BE2C (cell line): ENCODE data around the gene SLC39A13.

Experiments
- DNase-seq: peaks from one replicate; pipeline ENCODE4 v3.0.0-alpha.2; 2020
- H3K27me3 ChIP-seq: fragments of 250-450 bp; sonication (Bioruptor Pico); 2 replicates; pipeline ENCODE4 v1.5.1; 2020; ENCODE audit warnings: mild to moderate bottlenecking
- H3K36me3 ChIP-seq: fragments of 250-450 bp; sonication (Bioruptor Pico); 2 replicates; pipeline ENCODE4 v1.5.1; 2020; ENCODE audit warnings: mild to moderate bottlenecking
- H3K4me1 ChIP-seq: fragments of 250-450 bp; sonication (Bioruptor Pico); 2 replicates; pipeline ENCODE4 v1.5.1; 2020
- H3K4me3 ChIP-seq: 2 replicates; pipeline ENCODE4 v1.5.1; 2011; ENCODE audit warnings: low read depth, low read length
- H3K9me3 ChIP-seq: fragments of 250-450 bp; sonication (Bioruptor Pico); 2 replicates; pipeline ENCODE4 v1.5.1; 2020
- TF ChIP-seq, protein P1 (sequence below): IDR thresholded peaks from 2 replicates; pipeline ENCODE4 v1.5.1; 2012; ENCODE audit warnings: mild to moderate bottlenecking, low read depth, low read length

SLC39A13 gene

DNA sequence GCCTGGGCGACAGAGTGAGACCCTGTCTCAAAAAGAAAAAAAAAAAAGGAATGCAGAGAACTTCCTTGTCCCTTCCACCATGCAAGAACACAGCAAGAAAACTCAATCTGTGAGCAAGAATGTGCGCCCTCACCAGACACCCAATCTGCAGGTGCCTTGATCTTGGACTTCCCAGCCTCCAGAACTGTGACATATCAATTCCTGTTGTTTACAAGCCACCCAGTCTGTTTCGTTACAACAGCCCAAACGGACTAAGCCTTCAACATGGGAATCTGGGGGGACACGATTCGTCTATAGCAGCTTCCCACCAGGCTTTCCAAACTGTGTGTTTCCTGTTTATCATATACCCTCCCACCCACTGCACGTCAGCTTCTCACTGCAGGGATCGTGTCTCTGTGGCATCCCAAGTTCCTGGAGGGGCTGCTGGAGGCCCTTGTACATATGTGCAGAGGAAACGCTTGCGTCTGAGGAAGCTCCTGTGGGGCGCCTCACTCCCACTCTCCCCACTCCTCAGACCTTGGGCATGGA, 28.9 kb downstream of the SLC39A13 start:
- no peaks in the 10 kb centered on the region for H3K4me1 ChIP-seq
- no peaks in the 10 kb centered on the region for H3K36me3 ChIP-seq
- no peaks in the 10 kb centered on the region for H3K9me3 ChIP-seq
- H3K27me3 ChIP-seq = no peaks in the 10 kb centered on the region
- TF ChIP-seq, protein P1, sequence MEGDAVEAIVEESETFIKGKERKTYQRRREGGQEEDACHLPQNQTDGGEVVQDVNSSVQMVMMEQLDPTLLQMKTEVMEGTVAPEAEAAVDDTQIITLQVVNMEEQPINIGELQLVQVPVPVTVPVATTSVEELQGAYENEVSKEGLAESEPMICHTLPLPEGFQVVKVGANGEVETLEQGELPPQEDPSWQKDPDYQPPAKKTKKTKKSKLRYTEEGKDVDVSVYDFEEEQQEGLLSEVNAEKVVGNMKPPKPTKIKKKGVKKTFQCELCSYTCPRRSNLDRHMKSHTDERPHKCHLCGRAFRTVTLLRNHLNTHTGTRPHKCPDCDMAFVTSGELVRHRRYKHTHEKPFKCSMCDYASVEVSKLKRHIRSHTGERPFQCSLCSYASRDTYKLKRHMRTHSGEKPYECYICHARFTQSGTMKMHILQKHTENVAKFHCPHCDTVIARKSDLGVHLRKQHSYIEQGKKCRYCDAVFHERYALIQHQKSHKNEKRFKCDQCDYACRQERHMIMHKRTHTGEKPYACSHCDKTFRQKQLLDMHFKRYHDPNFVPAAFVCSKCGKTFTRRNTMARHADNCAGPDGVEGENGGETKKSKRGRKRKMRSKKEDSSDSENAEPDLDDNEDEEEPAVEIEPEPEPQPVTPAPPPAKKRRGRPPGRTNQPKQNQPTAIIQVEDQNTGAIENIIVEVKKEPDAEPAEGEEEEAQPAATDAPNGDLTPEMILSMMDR = no peak
- no peak for DNase-seq
- no peak overlapping the region for H3K4me3 ChIP-seq

DNA sequence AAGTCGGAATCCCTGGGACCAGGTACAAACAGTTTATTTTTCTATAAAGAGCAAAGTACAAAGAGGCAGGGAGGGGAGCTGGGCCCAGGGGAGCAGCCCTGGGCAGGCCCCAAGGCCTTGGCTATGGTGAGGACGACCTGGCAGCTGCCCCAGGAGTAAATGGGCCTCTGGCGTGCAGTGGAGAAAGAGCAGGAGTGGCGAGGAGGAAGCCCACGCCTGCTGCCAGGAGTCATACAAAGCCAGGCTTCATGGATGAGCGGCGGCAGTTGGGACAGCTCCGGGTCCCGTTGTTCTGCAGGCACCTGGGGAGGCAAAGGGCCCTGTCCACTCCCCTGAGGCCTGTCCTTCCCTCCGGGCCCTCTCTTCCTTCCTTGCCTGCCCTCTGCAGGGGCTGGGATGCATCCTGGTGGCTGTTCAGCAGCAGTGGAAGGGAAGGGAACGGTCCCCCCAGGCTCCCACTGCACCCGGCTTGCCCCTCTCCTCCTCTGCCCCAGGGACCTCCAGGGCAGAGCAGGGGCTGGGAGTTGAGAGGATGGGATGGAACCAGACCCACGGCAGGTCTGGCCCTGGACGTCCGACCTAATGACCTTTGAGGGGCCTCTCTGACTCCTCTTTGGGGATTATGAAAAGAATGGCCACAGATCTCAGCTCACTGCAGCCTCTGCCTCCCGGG, 29.5 kb downstream of the SLC39A13 start:
- TF ChIP-seq, protein P1 = no peak
- no peak overlapping the region for H3K4me3 ChIP-seq
- H3K4me1 ChIP-seq = no peaks in the 10 kb centered on the region
- no peaks in the 10 kb centered on the region for H3K9me3 ChIP-seq
- H3K27me3 ChIP-seq = no peaks in the 10 kb centered on the region
- no peaks in the 10 kb centered on the region for H3K36me3 ChIP-seq
- DNase-seq = peak; percentile 24

DNA sequence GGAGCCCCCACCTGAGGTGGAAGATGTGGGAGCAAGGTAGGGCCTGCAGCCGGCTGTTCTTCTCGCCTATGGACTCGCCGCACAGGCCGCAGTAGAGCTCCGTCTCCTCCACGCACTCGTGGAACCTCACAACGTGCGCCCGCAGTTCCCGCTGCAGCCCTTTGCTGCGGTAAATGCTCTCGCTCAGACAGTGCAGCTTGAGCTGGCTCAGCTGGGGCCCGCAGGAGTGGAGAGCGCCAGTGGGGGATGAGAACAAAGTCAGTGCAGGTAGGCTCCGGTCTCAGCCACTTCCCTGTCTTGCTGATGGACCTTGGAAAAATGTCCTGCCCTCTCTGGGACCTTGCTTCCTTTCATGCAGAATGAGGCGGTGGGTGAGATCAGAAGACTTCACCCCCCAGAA, 30.3 kb downstream of the SLC39A13 start:
- Histone ChIP-seq H3K36me3 (no peaks in the 10 kb centered on the region), H3K27me3 (no peaks in the 10 kb centered on the region), H3K9me3 (no peaks in the 10 kb centered on the region), H3K4me3 (no peak overlapping the region), H3K4me1 (no peaks in the 10 kb centered on the region)
- TF ChIP-seq, protein P1 = no peak
- DNase-seq = no peak

DNA sequence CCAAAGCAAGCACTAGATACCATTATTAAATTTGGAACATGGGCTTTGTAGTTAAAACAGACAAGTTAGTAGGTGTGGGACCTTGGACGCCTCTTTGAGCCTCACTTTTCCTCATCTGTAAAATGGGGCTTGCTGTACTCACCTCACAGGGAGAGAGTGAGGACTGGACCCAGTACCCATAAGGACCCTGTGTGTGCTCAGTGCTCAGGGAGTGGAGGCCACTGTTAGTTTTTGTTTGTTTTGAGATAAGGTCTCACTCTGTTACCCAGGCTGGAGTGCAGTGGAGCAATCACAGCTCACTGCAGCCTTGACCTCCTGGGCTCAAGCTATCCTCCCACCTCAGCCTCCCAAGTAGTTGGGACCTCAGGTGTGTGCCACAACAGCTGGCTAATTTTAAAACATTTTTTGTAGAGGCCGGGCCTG, 31.7 kb downstream of the SLC39A13 start:
- TF ChIP-seq, protein P1 = no peak
- no peaks in the 10 kb centered on the region for H3K9me3 ChIP-seq
- no peak overlapping the region for H3K4me3 ChIP-seq
- no peak for DNase-seq
- H3K27me3 ChIP-seq = no peaks in the 10 kb centered on the region
- no peaks in the 10 kb centered on the region for H3K36me3 ChIP-seq
- H3K4me1 ChIP-seq = no peaks in the 10 kb centered on the region

DNA sequence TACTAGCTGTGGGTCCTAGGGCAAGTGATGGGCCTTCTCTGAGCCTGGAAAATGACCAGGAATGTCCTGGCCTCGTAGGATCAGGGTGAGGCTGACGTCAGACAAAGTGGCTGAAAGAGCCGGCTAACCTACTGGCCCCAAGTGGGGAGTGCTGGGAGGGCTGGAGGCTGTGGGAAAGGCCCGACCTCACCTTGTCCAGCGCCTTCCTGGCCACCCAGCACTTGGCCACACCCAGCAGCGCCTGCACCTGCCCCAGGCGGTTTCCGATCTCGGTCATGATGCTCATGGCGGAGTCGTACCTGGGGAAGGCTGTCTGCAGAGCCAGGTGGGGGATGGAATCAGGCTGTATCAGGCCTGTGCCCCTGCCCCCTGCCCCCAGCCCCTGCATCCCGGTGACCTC, 33.0 kb downstream of the SLC39A13 start:
- H3K9me3 ChIP-seq = no peaks in the 10 kb centered on the region
- TF ChIP-seq, protein P1 = no peak
- no peaks in the 10 kb centered on the region for H3K36me3 ChIP-seq
- no peaks in the 10 kb centered on the region for H3K27me3 ChIP-seq
- H3K4me3 ChIP-seq = no peak overlapping the region
- DNase-seq = no peak
- no peaks in the 10 kb centered on the region for H3K4me1 ChIP-seq

DNA sequence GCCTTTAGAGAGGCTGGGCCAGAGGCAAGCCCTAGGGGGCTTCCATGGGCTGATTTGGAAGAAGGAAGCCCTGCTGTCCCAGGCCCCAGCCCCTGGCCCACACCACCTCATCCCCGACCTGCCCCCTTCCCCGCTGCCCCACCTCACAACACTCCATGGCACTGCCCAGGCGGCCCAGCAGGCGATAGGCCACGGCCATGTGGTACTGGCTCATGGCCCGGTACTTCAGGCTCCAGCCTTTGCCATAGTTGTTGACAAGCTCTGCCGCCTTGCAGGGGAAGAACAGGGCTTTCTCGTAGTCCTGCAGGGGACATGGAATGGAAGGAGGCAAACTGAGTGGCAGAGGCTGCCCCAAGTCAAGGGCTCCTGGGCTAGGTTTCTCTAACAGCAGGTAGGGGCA, 34.1 kb downstream of the SLC39A13 start:
- TF ChIP-seq, protein P1 = no peak
- H3K4me3 ChIP-seq = no peak overlapping the region
- H3K36me3 ChIP-seq = no peaks in the 10 kb centered on the region
- no peaks in the 10 kb centered on the region for H3K27me3 ChIP-seq
- no peaks in the 10 kb centered on the region for H3K4me1 ChIP-seq
- DNase-seq = no peak
- H3K9me3 ChIP-seq = no peaks in the 10 kb centered on the region
